Neural crest cell (in vitro differentiated cells): ENCODE data around the gene TRIP4. TPM values are rescaled to one million over a fixed set of nuclear protein-coding genes. Genes with fewer than 3 reads are reported as not detected.
"Not testable (repeated sequence)": the region's sequence is repeated elsewhere in the genome, so short reads cannot be mapped to it uniquely, and the experiment has no call there.

ENCODE experiments used
- DNase-seq: peaks from one replicate; pipeline ENCODE4 v3.0.0; 2021; ENCODE audit warnings: low read depth, mixed read lengths, low spot score
- H3K27ac Mint-ChIP-seq: one replicate; pipeline ENCODE4 v1.8.0; 2021; ENCODE audit warnings: mild to moderate bottlenecking, mixed read lengths; ENCODE audit not compliant: unreplicated experiment
- H3K27me3 Mint-ChIP-seq: 2 replicates; pipeline ENCODE4 v1.8.0; 2021; ENCODE audit warnings: low read depth, mild to moderate bottlenecking, mixed read lengths
- H3K36me3 Mint-ChIP-seq: 2 replicates; pipeline ENCODE4 v1.8.0; 2021; ENCODE audit warnings: low read depth, mild to moderate bottlenecking, mixed read lengths
- H3K4me1 Mint-ChIP-seq: 2 replicates; pipeline ENCODE4 v1.8.0; 2021; ENCODE audit warnings: mixed read lengths
- H3K4me3 Mint-ChIP-seq: one replicate; pipeline ENCODE4 v1.8.0; 2021; ENCODE audit warnings: mild to moderate bottlenecking, mixed read lengths
- H3K9me3 Mint-ChIP-seq: 2 replicates; pipeline ENCODE4 v1.8.0; 2021; ENCODE audit warnings: mixed read lengths
- total RNA-seq: library from RNA; stranded (reverse); gene quantifications from 2 replicates; pipeline ENCODE4 v1.2.1, GENCODE V29; 2021
- TF ChIP-seq, protein P1 (sequence below): fragments of 200-600 bp; sonication (generic); conservative IDR thresholded peaks from 2 replicates; pipeline ENCODE4 v1.5.0; 2021; ENCODE audit warnings: antibody characterized with exemption, mild to moderate bottlenecking

Gene TRIP4
- total RNA-seq, 1 donor from 2014 or later: 20.8 TPM

GRCh38 chr15:64386291-64386690 is 1.3 kb upstream of the TRIP4 start:
- Mint-ChIP-seq H3K27me3 (no peaks in the 10 kb centered on the region), H3K9me3 (no peaks in the 10 kb centered on the region)

GRCh38 chr15:64389036-64389435 is 1.4 kb downstream of the TRIP4 start:
- peaks cover 17% of the 10 kb centered on the region for H3K4me1 Mint-ChIP-seq
- TF ChIP-seq, protein P1, sequence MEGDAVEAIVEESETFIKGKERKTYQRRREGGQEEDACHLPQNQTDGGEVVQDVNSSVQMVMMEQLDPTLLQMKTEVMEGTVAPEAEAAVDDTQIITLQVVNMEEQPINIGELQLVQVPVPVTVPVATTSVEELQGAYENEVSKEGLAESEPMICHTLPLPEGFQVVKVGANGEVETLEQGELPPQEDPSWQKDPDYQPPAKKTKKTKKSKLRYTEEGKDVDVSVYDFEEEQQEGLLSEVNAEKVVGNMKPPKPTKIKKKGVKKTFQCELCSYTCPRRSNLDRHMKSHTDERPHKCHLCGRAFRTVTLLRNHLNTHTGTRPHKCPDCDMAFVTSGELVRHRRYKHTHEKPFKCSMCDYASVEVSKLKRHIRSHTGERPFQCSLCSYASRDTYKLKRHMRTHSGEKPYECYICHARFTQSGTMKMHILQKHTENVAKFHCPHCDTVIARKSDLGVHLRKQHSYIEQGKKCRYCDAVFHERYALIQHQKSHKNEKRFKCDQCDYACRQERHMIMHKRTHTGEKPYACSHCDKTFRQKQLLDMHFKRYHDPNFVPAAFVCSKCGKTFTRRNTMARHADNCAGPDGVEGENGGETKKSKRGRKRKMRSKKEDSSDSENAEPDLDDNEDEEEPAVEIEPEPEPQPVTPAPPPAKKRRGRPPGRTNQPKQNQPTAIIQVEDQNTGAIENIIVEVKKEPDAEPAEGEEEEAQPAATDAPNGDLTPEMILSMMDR: no peak
- no peaks in the 10 kb centered on the region for H3K9me3 Mint-ChIP-seq
- no peak for DNase-seq
- no peak overlapping the region for H3K27ac Mint-ChIP-seq
- no peaks in the 10 kb centered on the region for H3K27me3 Mint-ChIP-seq
- H3K4me3 Mint-ChIP-seq: peak overlapping the region; percentile 69
- H3K36me3 Mint-ChIP-seq: peaks cover 2% of the 10 kb centered on the region

More at GRCh38 chr15:64386291-64386690, 1.3 kb upstream of the TRIP4 start:
- Mint-ChIP-seq H3K36me3 (peaks cover 2% of the 10 kb centered on the region), H3K4me3 (peak overlapping the region; percentile 38), H3K27ac (no peak overlapping the region), H3K4me1 (peaks cover 25% of the 10 kb centered on the region)
- no peak for DNase-seq
- TF ChIP-seq, protein P1: no peak

DNA sequence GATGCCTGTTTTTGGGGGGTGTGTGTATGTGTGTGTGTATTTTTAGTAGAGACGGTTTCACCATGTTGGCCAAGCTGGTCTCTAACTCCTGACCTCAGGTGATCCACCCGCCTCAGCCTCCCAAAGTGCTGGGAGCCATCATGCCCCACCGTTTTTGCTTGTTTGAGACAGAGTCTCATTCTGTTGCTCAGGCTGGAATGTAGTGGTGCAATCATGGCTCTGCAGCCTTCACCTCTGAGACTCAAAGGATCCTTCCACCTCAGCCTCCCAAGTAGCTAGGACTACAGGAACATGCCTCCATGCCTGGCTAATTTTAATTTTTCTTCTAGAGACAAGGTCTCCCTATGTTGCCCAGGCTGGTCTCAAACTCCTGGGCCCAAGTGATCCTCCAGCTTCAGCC is 4.8 kb downstream of the TRIP4 start:
- not testable (repeated sequence) for H3K9me3 Mint-ChIP-seq, DNase-seq, H3K27ac Mint-ChIP-seq, H3K36me3 Mint-ChIP-seq, H3K4me3 Mint-ChIP-seq, H3K27me3 Mint-ChIP-seq
- H3K4me1 Mint-ChIP-seq: peaks cover 15% of the 10 kb centered on the region

DNA sequence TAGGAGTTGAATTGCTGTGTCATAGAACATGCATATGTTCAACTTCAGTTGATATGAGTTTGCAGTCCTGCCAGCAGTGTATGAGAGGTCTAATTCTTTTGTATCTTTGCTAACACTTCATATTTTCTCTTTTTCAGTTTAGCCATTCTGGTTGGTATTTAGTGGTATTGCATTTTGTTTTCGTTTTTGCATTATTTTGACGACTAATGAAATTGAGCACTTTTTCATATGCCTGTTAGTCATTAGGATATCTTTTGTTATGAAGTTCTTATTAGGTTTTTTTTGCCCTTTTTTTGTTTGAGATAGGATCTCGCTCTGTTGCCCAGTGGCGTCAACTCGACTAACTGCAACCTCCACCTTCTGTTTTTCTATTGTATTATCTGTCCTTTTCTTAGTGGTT is 9.2 kb downstream of the TRIP4 start:
- H3K4me1 Mint-ChIP-seq: no peaks in the 10 kb centered on the region

DNA sequence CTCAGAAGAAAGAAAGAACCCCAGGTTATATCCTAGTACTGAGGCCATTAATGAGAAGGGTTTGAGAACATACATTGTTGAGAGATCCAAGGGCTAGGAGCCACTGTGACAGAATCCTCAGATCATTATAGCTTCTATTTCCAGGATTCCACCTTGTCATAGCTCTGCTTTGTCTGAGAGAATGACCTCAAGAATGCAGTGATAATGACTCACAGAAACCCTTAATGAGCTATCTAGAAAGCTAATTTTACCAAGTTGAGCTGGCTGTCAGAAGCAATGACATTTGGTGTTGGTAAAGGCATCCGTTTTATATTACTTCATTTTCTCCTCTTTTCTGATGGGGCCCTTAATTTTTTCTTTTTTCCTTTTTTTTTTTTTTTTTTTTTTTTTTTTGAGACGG is 10.9 kb downstream of the TRIP4 start:
- Mint-ChIP-seq H3K36me3 (peaks cover 5% of the 10 kb centered on the region), H3K4me3 (no peak overlapping the region), H3K4me1 (no peaks in the 10 kb centered on the region), H3K27me3 (no peaks in the 10 kb centered on the region), H3K9me3 (no peaks in the 10 kb centered on the region), H3K27ac (no peak overlapping the region)
- DNase-seq: no peak
- TF ChIP-seq, protein P1: no peak

More for the DNA sequence above, 9.2 kb downstream of the TRIP4 start:
- H3K27me3 Mint-ChIP-seq: no peaks in the 10 kb centered on the region
- peaks cover 5% of the 10 kb centered on the region for H3K36me3 Mint-ChIP-seq
- H3K4me3 Mint-ChIP-seq: no peak overlapping the region
- H3K27ac Mint-ChIP-seq: no peak overlapping the region
- no peaks in the 10 kb centered on the region for H3K9me3 Mint-ChIP-seq
- DNase-seq: no peak
- TF ChIP-seq, protein P1: no peak

DNA sequence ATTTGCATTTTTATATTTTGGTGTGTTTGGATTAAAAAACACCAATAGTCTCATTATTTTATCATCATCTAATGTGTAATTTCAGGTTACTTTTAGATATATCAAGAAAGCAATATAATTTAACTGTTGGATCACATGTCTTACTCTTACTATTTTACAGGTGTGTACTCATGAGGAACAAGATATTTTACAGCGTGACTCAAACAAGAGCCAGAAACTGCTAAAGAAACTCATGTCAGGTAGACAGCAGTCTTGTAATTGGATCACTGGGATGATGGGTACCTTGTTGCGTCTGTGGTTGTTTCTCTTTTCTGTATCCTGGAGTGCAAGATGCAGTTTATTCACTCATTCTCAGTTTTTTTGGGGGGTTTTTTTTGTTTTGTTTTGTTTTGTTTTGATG is 12.9 kb downstream of the TRIP4 start:
- TF ChIP-seq, protein P1: no peak
- no peak for DNase-seq
- no peak overlapping the region for H3K27ac Mint-ChIP-seq
- H3K9me3 Mint-ChIP-seq: no peaks in the 10 kb centered on the region
- H3K36me3 Mint-ChIP-seq: peaks cover 5% of the 10 kb centered on the region
- no peaks in the 10 kb centered on the region for H3K4me1 Mint-ChIP-seq
- no peaks in the 10 kb centered on the region for H3K27me3 Mint-ChIP-seq
- no peak overlapping the region for H3K4me3 Mint-ChIP-seq
